Mesenchymal stem cell (in vitro differentiated cells and primary cell): ENCODE results near the gene PRR15L.

Experiments
- DNase-seq: peaks from one replicate; pipeline ENCODE4 v3.0.0-alpha.2; 2013
- H2AFZ ChIP-seq: one replicate; pipeline ENCODE4 v1.6.1; 2013; ENCODE audit warnings: low read depth, mild to moderate bottlenecking, control low read depth, inconsistent platforms, low read length, moderate library complexity
- H2AK5ac ChIP-seq: 2 replicates; pipeline ENCODE4 v1.6.1; 2013; ENCODE audit warnings: low read length, moderate library complexity, mild to moderate bottlenecking, inconsistent platforms; ENCODE audit not compliant: severe bottlenecking
- H2BK120ac ChIP-seq: one replicate; pipeline ENCODE4 v1.6.1; 2013; ENCODE audit warnings: low read depth, mild to moderate bottlenecking, inconsistent platforms, low read length, moderate library complexity
- H2BK12ac ChIP-seq, 2 experiments: one replicate each; pipeline ENCODE4 v1.6.1; 2013; ENCODE audit warnings: inconsistent platforms in 2 of 2, low read length in 2 of 2, mild to moderate bottlenecking in 2 of 2, moderate library complexity in 2 of 2, control low read depth in 1 of 2
- H2BK15ac ChIP-seq: one replicate; pipeline ENCODE4 v1.6.1; 2013; ENCODE audit warnings: mild to moderate bottlenecking, low read depth, inconsistent platforms; ENCODE audit not compliant: poor library complexity, severe bottlenecking
- H2BK5ac ChIP-seq: 2 replicates; pipeline ENCODE4 v1.6.1; 2013; ENCODE audit warnings: low read depth, mild to moderate bottlenecking, low read length, control low read depth, inconsistent platforms; ENCODE audit not compliant: poor library complexity, severe bottlenecking
- H3K14ac ChIP-seq, 2 experiments: one replicate each; pipeline ENCODE4 v1.6.1; 2013; ENCODE audit warnings: inconsistent platforms in 2 of 2, low read length in 2 of 2, control low read depth in 1 of 2, mild to moderate bottlenecking in 1 of 2, moderate library complexity in 1 of 2
- H3K18ac ChIP-seq, 2 experiments: one replicate each; pipeline ENCODE4 v1.6.1; 2013; ENCODE audit warnings: inconsistent platforms in 2 of 2, low read length in 2 of 2, control low read depth in 1 of 2, low read depth in 1 of 2, mild to moderate bottlenecking in 1 of 2
- H3K23ac ChIP-seq, 2 experiments: one replicate each; pipeline ENCODE4 v1.6.1; 2013; ENCODE audit warnings: inconsistent platforms in 2 of 2, low read length in 2 of 2, mild to moderate bottlenecking in 2 of 2, moderate library complexity in 2 of 2, control low read depth in 1 of 2
- H3K27ac ChIP-seq: 2 replicates; pipeline ENCODE4 v1.5.1; 2013; ENCODE audit warnings: mild to moderate bottlenecking, moderate library complexity, low read length, control low read depth, inconsistent platforms; ENCODE audit not compliant: poor library complexity, severe bottlenecking
- H3K27me3 ChIP-seq, 2 experiments: 2 replicates each; pipeline versions ENCODE4 v1.6.1 to v1.7.0; 2013; ENCODE audit warnings: low read length in 2 of 2, mild to moderate bottlenecking in 2 of 2, moderate library complexity in 2 of 2, control low read depth in 1 of 2, inconsistent platforms in 1 of 2; ENCODE audit not compliant: control insufficient read depth in 1 of 2, insufficient read depth in 1 of 2
- H3K36me3 ChIP-seq, 2 experiments: 2 replicates each; pipeline versions ENCODE4 v1.6.1 to v1.7.0; 2013; ENCODE audit warnings: low read length in 2 of 2, control low read depth in 1 of 2, inconsistent platforms in 1 of 2, low read depth in 1 of 2, mild to moderate bottlenecking in 1 of 2; ENCODE audit not compliant: insufficient read depth in 2 of 2, control insufficient read depth in 1 of 2
- H3K4ac ChIP-seq, 2 experiments: one replicate each; pipeline ENCODE4 v1.6.1; 2013; ENCODE audit warnings: inconsistent platforms in 2 of 2, low read length in 2 of 2, mild to moderate bottlenecking in 2 of 2, moderate library complexity in 2 of 2, control low read depth in 1 of 2, low read depth in 1 of 2
- H3K4me1 ChIP-seq: 2 replicates; pipeline ENCODE4 v1.6.1; 2013; ENCODE audit warnings: low read depth, low read length, control low read depth; ENCODE audit not compliant: control insufficient read depth, insufficient read depth
- H3K4me2 ChIP-seq: 2 replicates; pipeline ENCODE4 v1.6.1; 2013; ENCODE audit warnings: low read length, mild to moderate bottlenecking, inconsistent platforms; ENCODE audit not compliant: poor library complexity, severe bottlenecking
- H3K4me3 ChIP-seq, 2 experiments: 2 replicates each; pipeline versions ENCODE4 v1.5.1 to v1.7.0; 2013; ENCODE audit warnings: low read length in 2 of 2, mild to moderate bottlenecking in 2 of 2, control low read depth in 1 of 2, low read depth in 1 of 2; ENCODE audit not compliant: insufficient read depth in 1 of 2
- H3K79me1 ChIP-seq: replicated peaks from 2 replicates; pipeline ENCODE4 v1.6.1; 2013; ENCODE audit warnings: mild to moderate bottlenecking, control low read depth, low read length, inconsistent platforms; ENCODE audit not compliant: poor library complexity, severe bottlenecking
- H3K9ac ChIP-seq: 2 replicates; pipeline ENCODE4 v1.7.0; 2013; ENCODE audit warnings: mild to moderate bottlenecking, low read length, moderate library complexity
- H3K9me3 ChIP-seq: 2 replicates; pipeline ENCODE4 v1.7.0; 2013; ENCODE audit warnings: mild to moderate bottlenecking, low read length; ENCODE audit not compliant: control insufficient read depth
- H4K8ac ChIP-seq: one replicate; pipeline ENCODE4 v1.6.1; 2013; ENCODE audit warnings: inconsistent platforms, mild to moderate bottlenecking, low read length, moderate library complexity
- H4K91ac ChIP-seq: one replicate; pipeline ENCODE4 v1.6.1; 2013; ENCODE audit warnings: mild to moderate bottlenecking, low read length, inconsistent platforms
- WGBS: methylation state at CpG from one replicate; pipeline ENCODE4 v1.1.7; 2013; ENCODE audit warnings: mixed read lengths; 5-methylcytosine and 5-hydroxymethylcytosine counted together

Gene PRR15L

GRCh38 chr17:47907932-47908562, 49.6 kb downstream of the PRR15L start:
- Histone ChIP-seq H2BK120ac (no peak overlapping the region), H3K4me2 (no peak overlapping the region), H3K9ac (peak overlapping the region; percentile 53), H3K14ac (no peak overlapping the region), H2AK5ac (no peak overlapping the region), H3K4me1 (peaks cover 15% of the 10 kb centered on the region), H3K79me1 (peaks cover 42% of the 10 kb centered on the region), H2AFZ (no peak overlapping the region), H3K27me3 (no peaks in the 10 kb centered on the region), H3K23ac (no peak overlapping the region), H4K91ac (no peak overlapping the region), H4K8ac (no peak overlapping the region), H3K36me3 (peaks cover 0 to 4% of the 10 kb centered on the region in 2 experiments), H2BK5ac (no peak overlapping the region), H3K18ac (no peak overlapping the region), H3K9me3 (no peaks in the 10 kb centered on the region), H2BK12ac (no peak overlapping the region), H3K4me3 (peak overlapping the region in 1 of 2 experiments; percentile 56), H3K4ac (no peak overlapping the region), H2BK15ac (no peak overlapping the region), H3K27ac (no peak overlapping the region)
- WGBS: 90% methylated on average over 8 of the region's 8 CpGs
- no peak for DNase-seq

- Histone ChIP-seq H3K18ac (no peak overlapping the region), H3K4me2 (no peak overlapping the region), H3K79me1 (peaks cover 50% of the 10 kb centered on the region), H2BK5ac (no peak overlapping the region), H3K4me1 (peaks cover 18% of the 10 kb centered on the region), H3K9ac (no peak overlapping the region), H3K14ac (no peak overlapping the region), H3K27ac (no peak overlapping the region), H3K4me3 (no peak overlapping the region), H2BK120ac (no peak overlapping the region), H3K9me3 (no peaks in the 10 kb centered on the region), H3K36me3 (peaks cover 1 to 4% of the 10 kb centered on the region in 2 experiments), H2BK12ac (no peak overlapping the region), H2AK5ac (peak overlapping the region; percentile 29), H3K4ac (no peak overlapping the region), H2BK15ac (no peak overlapping the region), H4K8ac (no peak overlapping the region), H3K23ac (no peak overlapping the region), H2AFZ (no peak overlapping the region), H3K27me3 (no peaks in the 10 kb centered on the region), H4K91ac (no peak overlapping the region)
- WGBS: 77% methylated on average over 3 of the region's 3 CpGs
- DNase-seq: no peak
These were observed 51.2 kb downstream of the PRR15L start for GRCh38 chr17:47906443-47906842.

- H3K4me3 ChIP-seq: peak overlapping the region in 1 of 2 experiments; percentile 10
- peaks cover 0 to 7% of the 10 kb centered on the region in 2 experiments for H3K36me3 ChIP-seq
- H3K9ac ChIP-seq: peak overlapping the region; percentile 40
- WGBS: 91% methylated on average over 8 of the region's 8 CpGs
- peak overlapping the region; percentile 17 for H2AK5ac ChIP-seq
- peak overlapping the region in 1 of 2 experiments; percentile 28 for H3K18ac ChIP-seq
- H3K4ac ChIP-seq: peak overlapping the region in 1 of 2 experiments; percentile 50
- no peak overlapping the region for H2BK5ac ChIP-seq
- peak overlapping the region in 1 of 2 experiments; percentile 36 for H3K14ac ChIP-seq
- H4K91ac ChIP-seq: no peak overlapping the region
- H3K4me1 ChIP-seq: peaks cover 20% of the 10 kb centered on the region
- H3K27me3 ChIP-seq: no peaks in the 10 kb centered on the region
- no peak overlapping the region for H2BK120ac ChIP-seq
- peak overlapping the region; percentile 71 for H3K27ac ChIP-seq
- H3K4me2 ChIP-seq: no peak overlapping the region
- H3K9me3 ChIP-seq: no peaks in the 10 kb centered on the region
- H3K23ac ChIP-seq: peak overlapping the region in 1 of 2 experiments; percentile 83
- no peak overlapping the region for H4K8ac ChIP-seq
- H3K79me1 ChIP-seq: peaks cover 49% of the 10 kb centered on the region
- DNase-seq: peak; percentile 64
- H2BK12ac ChIP-seq: peak overlapping the region in 1 of 2 experiments; percentile 45
- H2BK15ac ChIP-seq: no peak overlapping the region
- H2AFZ ChIP-seq: no peak overlapping the region
These were observed 52.4 kb downstream of the PRR15L start for GRCh38 chr17:47905221-47905733.

DNA sequence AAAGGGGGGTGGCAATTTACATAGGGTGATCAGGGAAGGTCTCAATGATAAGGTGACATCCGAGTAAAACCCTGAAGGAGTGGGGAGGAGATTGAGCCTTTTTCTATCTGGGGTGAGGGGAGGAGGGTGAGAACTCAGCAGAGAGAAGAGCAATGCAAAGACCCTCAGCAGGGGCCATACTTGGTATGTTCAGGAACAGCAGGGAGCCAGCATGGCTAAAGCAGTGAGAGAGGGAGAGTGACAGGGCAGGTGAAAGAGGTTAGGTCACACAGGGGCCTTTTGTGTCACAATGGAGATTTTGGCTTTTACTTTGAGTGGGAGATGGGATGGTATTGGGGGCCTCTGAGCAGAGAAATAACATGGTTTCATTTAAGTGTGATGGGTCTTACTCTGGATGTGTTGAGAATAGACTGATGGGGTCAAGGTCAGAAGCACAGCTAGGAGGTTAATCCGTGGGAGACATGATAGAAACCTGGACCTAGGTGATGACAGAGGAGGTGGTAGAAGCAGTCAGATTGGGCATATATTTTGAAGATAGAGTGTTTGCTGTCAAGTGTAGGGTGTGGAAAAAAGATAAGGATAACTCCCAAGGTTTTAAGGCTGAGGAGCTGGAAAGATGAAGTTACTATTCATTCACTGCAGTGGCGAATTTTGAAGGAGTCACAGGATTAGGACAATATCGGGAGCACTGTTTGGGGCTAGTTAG, 55.5 kb downstream of the PRR15L start:
- Histone ChIP-seq H2BK12ac (no peak overlapping the region), H4K91ac (no peak overlapping the region), H4K8ac (no peak overlapping the region), H3K27me3 (no peaks in the 10 kb centered on the region), H3K4me3 (no peak overlapping the region), H3K4me2 (no peak overlapping the region), H3K79me1 (peaks cover 56% of the 10 kb centered on the region), H3K9ac (no peak overlapping the region), H2BK15ac (no peak overlapping the region), H3K36me3 (peaks cover 4 to 12% of the 10 kb centered on the region in 2 experiments), H2AFZ (no peak overlapping the region), H2BK5ac (no peak overlapping the region), H2BK120ac (no peak overlapping the region), H3K18ac (no peak overlapping the region), H3K9me3 (no peaks in the 10 kb centered on the region), H3K4ac (no peak overlapping the region), H3K14ac (no peak overlapping the region), H3K27ac (no peak overlapping the region), H2AK5ac (no peak overlapping the region), H3K23ac (no peak overlapping the region), H3K4me1 (peaks cover 20% of the 10 kb centered on the region)
- WGBS: 59% methylated on average over 4 of the region's 4 CpGs
- DNase-seq: no peak
